A204.1 (cell line): Measurements from ENCODE around the gene ACTR1A.
A peak's percentile ranks its signal among the peaks of the same experiment; 100 is the strongest.

Experiments
- FAIRE-seq: peaks from 2 replicates; lab custom pipeline; 2012; peaks lifted over from hg19 to GRCh38; lab: Jason Lieb, UNC

ACTR1A gene

DNA sequence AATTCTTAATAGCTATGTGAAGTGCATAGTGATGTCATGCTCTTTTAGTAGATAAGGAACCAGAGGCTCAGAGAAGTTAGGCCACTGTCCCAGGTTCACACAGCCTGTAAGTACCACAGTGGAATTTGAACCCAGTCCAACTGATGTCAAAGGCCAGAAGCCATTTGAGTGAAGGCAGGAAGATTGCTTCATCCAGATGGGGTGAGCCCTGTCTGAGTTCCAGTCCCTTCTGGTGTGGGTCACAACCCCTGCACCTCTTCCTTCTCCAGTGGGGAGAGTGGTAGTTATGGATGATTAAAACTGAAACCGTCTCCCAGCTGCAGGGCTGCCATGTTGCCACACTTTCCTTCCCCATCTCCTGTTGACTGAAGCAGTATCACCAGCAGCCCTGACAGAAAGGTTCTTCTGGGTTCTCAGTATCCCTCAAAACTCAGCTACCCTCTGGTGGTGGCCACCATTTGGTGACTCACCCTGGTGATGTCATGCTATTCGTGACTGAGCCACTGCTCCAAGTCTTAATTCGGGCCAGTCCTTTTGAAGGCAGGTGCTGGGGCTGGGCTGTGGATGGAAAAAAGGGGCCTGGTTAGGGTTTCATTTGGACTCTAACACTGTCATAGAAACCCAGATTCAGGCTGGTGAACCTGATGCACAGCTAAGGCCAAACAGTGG lies 49.7 kb downstream of the ACTR1A start:
- no peak for FAIRE-seq

DNA sequence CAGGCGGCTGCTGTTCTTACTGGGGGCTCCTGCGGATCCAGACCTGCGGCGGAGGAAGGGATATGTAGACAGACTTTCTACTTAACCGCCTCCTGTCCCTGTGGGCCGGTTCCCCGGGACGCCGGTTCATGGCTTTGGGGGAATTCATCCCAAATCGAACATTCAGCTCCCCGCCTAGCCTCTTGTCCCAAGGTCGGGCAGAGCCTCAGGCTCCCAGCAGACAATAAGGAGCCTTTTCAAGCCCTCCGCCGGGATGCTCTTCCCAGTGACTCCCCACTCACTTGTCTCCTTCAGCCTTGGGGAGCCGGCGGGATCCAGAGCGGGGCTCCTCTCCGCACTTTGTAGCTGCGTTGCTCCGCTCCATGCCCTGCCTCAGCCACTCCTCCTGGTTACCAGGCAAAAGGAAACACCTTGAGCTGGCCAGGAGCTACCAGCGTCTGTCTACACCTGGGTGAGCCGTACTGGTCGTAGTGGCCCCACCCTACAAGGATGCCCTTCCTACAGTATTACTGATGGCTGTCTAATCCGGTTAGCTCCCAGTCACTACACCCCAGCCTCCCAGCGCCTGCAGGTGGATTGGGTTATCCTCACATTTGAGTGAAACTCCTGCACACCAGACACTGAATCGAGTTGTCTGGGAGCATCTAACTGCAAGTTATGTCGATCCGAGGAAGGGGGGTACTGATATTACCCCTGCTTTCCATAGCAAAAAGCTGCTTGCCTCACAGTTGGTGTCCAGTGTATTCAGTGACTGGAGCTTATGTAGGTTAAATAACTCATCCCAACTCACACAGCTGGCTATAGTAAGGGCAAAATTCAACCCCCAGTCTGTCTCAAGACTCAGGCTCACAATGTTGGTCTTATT lies 51.2 kb downstream of the ACTR1A start, which contains the start of gene C10orf95:
C10orf95 (minus strand) TSS at position 439 of the 865 bp plus-strand sequence. CDS start 450 bp downstream, outside the sequence.
- no peak for FAIRE-seq

DNA sequence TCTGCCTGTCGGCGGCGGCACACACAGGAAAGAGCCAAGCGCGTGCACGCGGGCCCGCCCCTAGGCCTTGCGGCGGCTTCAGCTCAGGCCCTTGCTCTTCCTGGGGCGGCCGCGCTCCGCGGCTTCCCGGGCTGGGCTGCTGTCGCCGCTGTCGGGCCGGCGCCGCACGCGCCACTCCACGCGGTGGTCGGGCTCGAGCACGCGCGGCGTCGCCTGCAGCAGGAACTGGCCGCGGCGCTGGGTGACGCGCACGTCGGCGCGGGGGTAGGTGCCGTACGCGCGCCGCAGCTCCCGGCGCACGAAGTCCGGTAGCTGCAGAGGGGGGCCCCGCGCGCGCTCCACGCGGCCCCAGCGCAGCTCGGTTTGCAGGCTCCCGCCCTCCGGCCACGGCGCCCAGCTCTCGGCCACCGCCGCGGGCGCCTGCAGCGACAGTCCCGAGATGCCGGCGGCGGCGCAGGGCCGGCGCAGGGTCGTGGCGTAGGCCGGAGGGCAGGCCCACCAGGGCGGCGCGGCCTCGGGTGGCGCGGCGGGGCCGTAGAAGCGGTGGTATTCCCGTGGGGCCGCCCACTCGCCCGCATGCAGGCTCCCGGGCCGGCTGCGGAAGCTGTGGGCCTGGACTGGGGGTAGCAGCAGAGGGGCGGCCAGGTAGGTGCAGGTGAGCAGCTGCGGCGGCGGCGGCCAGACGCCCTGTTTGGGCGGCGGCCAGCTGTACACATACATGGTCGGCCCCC lies 52.0 kb downstream of the ACTR1A start:
- FAIRE-seq: no peak

DNA sequence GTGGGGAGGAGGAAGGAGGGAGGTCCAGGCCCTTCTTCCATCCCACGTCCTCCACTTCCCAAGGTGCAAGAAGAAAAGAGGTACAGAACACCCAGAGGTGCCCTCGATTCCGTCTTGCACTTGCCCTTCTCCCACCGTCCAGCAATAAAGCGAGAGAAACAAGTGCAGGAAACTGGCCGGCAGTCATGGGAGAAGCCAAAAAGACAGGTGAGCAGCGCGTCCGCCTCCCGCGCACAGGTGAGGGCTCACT lies 52.5 kb downstream of the ACTR1A start:
- FAIRE-seq: no peak

- no peak for FAIRE-seq
These were observed 53.0 kb downstream of the ACTR1A start for GRCh38 chr10:102449321-102450123.

DNA sequence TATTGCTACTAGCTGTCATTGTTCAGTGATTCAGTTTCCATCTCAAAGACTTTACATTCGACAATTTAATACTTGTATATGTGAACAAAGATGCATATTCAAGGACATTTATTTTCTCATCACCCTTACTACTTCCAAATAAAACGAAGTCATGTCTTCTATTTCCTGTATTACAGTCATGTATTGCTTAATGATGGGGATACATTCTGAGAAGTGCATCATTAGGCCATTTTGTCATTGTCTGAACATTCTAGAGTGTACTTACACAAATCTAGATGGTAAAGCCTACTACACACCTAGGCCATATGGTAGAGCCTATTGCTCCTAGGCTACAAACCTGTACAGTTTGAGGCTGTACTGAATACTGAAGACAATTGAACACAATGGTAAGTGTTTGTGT lies 57.7 kb downstream of the ACTR1A start:
- FAIRE-seq: no peak

- FAIRE-seq: no peak
These were observed 64.1 kb downstream of the ACTR1A start for GRCh38 chr10:102438374-102438773.

DNA sequence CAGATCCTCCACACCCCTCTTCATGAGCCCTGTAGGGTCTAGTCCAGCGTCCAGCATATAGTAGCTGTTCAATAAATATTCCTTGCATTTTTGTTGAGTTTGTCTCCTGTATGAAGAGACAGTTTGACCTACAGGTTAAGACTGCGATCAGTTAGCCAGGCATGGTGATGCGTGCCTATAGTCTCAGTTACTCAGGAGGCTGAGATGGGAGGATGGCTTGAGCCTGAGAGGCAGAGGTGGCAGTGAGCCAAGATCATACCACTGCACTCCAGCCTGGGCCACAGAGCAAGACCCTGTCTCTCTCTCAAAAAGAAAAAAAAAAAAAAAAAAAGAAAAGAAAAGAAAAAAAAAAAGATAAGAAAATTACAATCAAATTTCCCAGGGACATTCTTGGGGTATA lies 65.0 kb downstream of the ACTR1A start:
- FAIRE-seq: no peak

DNA sequence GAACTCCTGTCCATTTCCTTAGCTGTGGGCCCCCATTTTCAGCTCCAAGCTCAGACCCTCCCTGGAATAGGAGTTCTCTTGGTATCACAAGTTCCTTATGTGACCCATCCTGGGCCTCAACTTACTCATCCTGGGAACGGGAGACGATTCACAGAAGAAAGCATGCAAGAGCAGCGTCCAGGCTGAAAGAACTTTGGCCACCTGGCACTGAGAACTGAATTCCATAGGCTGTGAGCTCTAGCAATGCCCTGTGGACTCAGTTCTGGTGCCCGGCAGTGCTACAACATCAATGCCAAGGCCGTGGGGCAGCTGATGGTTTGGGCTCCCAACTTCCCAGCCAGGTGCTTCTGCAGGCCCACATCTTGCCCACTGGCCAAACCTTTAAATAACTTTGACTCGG lies 66.2 kb downstream of the ACTR1A start:
- no peak for FAIRE-seq

GRCh38 chr10:102435529-102436233 lies 66.8 kb downstream of the ACTR1A start:
- FAIRE-seq: no peak

- FAIRE-seq: no peak
These were observed 67.4 kb downstream of the ACTR1A start for GRCh38 chr10:102435133-102435497.

- FAIRE-seq: no peak
These were observed 67.9 kb downstream of the ACTR1A start for GRCh38 chr10:102434394-102435132.

GRCh38 chr10:102433619-102434046 lies 68.9 kb downstream of the ACTR1A start:
- FAIRE-seq: no peak

DNA sequence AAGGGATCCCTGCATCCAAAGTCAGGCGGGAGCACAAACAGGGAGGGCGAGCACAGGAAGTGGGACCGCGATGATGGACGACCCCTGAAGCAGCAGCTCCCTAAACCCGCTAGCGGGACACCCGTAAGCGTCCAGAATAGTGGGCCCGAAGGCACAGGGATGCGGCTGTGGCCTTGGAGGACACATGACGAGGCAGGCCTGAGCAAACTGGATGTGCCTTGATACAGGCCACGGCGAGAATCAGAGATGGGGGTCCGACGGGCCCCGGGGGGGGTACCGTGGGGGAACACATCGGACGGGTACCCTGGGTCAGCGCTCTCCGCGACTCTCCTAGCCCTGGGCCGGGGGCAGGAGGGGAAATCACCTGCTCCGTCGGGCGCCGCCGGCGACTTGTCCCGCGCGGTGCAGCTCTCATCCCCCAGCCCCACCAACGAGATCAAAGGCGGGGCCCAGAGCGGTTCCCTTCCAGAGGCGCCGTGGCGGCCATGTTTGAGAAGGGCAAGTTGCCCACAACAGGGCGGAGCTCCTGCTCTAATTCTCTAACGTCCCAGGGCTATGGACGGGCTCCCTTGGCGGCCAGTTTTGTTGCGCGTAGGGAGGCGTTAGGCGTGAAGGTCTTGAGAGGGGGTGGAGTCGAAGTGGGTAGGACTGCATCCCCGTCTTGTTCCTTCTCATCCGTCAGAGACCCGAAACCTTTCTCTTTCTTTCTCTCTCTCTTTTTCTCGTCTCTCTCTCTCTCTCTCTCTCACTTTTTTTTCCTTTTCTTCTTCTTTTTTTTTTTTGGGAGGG lies 70.2 kb downstream of the ACTR1A start, which contains the start of gene CUEDC2:
CUEDC2 (minus strand) TSS at position 413 of the 789 bp plus-strand sequence. CDS start 7,386 bp downstream, outside the sequence.
- peak; percentile 97 for FAIRE-seq

- no peak for FAIRE-seq
These were observed 70.9 kb downstream of the ACTR1A start for GRCh38 chr10:102431452-102432124.

DNA sequence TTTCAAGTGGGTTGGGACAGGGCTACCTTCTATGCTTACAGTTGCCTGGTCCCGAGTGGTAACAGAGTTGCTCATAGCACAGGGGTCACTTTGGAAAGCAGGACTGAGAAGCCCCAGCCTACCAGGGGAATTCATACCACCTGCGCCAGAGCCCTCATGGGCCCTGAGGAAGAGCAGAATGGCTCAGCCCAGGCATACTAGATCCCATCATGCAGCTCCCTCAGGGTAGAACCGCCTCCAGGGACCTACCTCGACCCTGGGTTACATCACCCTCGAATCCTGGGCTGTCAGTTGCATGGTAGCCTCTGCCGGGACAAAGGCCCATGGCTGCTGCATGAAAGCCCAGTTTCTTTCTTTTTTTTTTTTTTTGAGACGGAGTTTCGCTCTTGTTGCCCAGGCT lies 73.0 kb downstream of the ACTR1A start:
- no peak for FAIRE-seq
